GM23338 (cell line): Measurements from ENCODE around the gene HSPA1A. TPM values are rescaled to one million over a fixed set of nuclear protein-coding genes. Genes with fewer than 3 reads are reported as not detected.
"Not testable (repeated sequence)": the region's sequence is repeated elsewhere in the genome, so short reads cannot be mapped to it uniquely, and the experiment has no call there.

Experiments used
- ATAC-seq: fragments of 200-7000 bp; cut with Tn5 transposase; 3 replicates; pipeline ENCODE4 v1.9.1; 2020
- DNase-seq: peaks from one replicate; pipeline ENCODE4 v3.0.0-alpha.2; 2015; ENCODE audit warnings: low spot score
- H2AFZ ChIP-seq: fragments of 200-600 bp; sonication (generic); 2 replicates; pipeline ENCODE4 v1.8.0; 2016; ENCODE audit warnings: antibody characterized with exemption, mild to moderate bottlenecking, moderate library complexity
- H3F3A ChIP-seq: fragments of 200-600 bp; sonication (generic); replicated peaks from 2 replicates; pipeline ENCODE4 v1.8.0; 2017; ENCODE audit warnings: antibody characterized with exemption, mixed run types, low read depth
- H3K27ac ChIP-seq: fragments of 200-600 bp; sonication (generic); 2 replicates; pipeline ENCODE4 v1.6.1; 2016; ENCODE audit warnings: low read depth
- H3K27me3 ChIP-seq: fragments of 200-600 bp; sonication (generic); 2 replicates; pipeline ENCODE4 v1.8.0; 2016; ENCODE audit warnings: mild to moderate bottlenecking, mixed run types, moderate library complexity; ENCODE audit not compliant: insufficient read depth
- H3K36me3 ChIP-seq: fragments of 200-600 bp; sonication (generic); 2 replicates; pipeline ENCODE4 v1.8.0; 2016; ENCODE audit warnings: mild to moderate bottlenecking; ENCODE audit not compliant: insufficient read depth
- H3K4me1 ChIP-seq: fragments of 200-600 bp; sonication (generic); 2 replicates; pipeline ENCODE4 v1.8.0; 2016; ENCODE audit warnings: mild to moderate bottlenecking, moderate library complexity; ENCODE audit not compliant: insufficient read depth
- H3K4me2 ChIP-seq: fragments of 200-600 bp; sonication (generic); 2 replicates; pipeline ENCODE4 v1.7.1; 2017; ENCODE audit warnings: mixed run types
- H3K4me3 ChIP-seq: fragments of 200-600 bp; sonication (generic); 2 replicates; pipeline ENCODE4 v1.6.1; 2016; ENCODE audit warnings: mixed run types
- H3K79me2 ChIP-seq: fragments of 200-600 bp; sonication (generic); replicated peaks from 2 replicates; pipeline ENCODE4 v1.8.0; 2017; ENCODE audit warnings: mild to moderate bottlenecking; ENCODE audit not compliant: insufficient read depth
- H3K9me2 ChIP-seq: fragments of 200-600 bp; sonication (generic); 2 replicates; pipeline ENCODE4 v1.8.0; 2017; ENCODE audit not compliant: insufficient read depth
- H4K20me1 ChIP-seq: fragments of 200-600 bp; sonication (generic); replicated peaks from 2 replicates; pipeline ENCODE4 v1.8.0; 2017; ENCODE audit warnings: mild to moderate bottlenecking; ENCODE audit not compliant: insufficient read depth
- H3K27ac Mint-ChIP-seq: 2 replicates; pipeline ENCODE4 v1.8.0; 2020; ENCODE audit warnings: inconsistent platforms, mild to moderate bottlenecking, moderate library complexity, mixed read lengths
- H3K27me3 Mint-ChIP-seq: 3 replicates; pipeline ENCODE4 v1.8.0; 2022; ENCODE audit warnings: low read depth, mild to moderate bottlenecking, moderate library complexity, mixed read lengths, inconsistent platforms; ENCODE audit not compliant: insufficient read depth, poor library complexity
- H3K36me3 Mint-ChIP-seq: 3 replicates; pipeline ENCODE4 v1.8.0; 2021; ENCODE audit warnings: low read depth, mild to moderate bottlenecking, inconsistent platforms, moderate library complexity, mixed read lengths
- H3K4me1 Mint-ChIP-seq: 3 replicates; pipeline ENCODE4 v1.8.0; 2020; ENCODE audit warnings: mild to moderate bottlenecking, inconsistent platforms, mixed read lengths
- H3K4me3 Mint-ChIP-seq: 3 replicates; pipeline ENCODE4 v1.8.0; 2021; ENCODE audit warnings: moderate library complexity, mild to moderate bottlenecking, inconsistent platforms, mixed read lengths
- H3K9me3 Mint-ChIP-seq: 3 replicates; pipeline ENCODE4 v1.8.0; 2020; ENCODE audit warnings: moderate library complexity, mild to moderate bottlenecking, inconsistent platforms, mixed read lengths
- CREB1 ChIP-seq: fragments of 250-450 bp; sonication (Bioruptor Pico); IDR thresholded peaks from 2 replicates; pipeline ENCODE4 v1.5.0; 2020; ENCODE audit warnings: low read depth, mild to moderate bottlenecking, moderate library complexity
- EZH2phosphoT487 ChIP-seq: fragments of 200-600 bp; sonication (generic); IDR thresholded peaks from one replicate; pipeline ENCODE4 v1.8.1; 2018; ENCODE audit warnings: antibody characterized with exemption; ENCODE audit not compliant: unreplicated experiment
- JUNB ChIP-seq: IDR thresholded peaks from one replicate; pipeline ENCODE4 v1.6.1; 2016; ENCODE audit warnings: antibody characterized with exemption; ENCODE audit not compliant: unreplicated experiment
- NANOG ChIP-seq: IDR thresholded peaks from 2 replicates; pipeline ENCODE4 v1.6.1; 2016; ENCODE audit warnings: antibody characterized with exemption, borderline replicate concordance
- POLR2AphosphoS5 ChIP-seq: IDR thresholded peaks from 2 replicates; pipeline ENCODE4 v1.6.1; 2016; ENCODE audit warnings: antibody characterized with exemption, low read depth
- ZNF114 ChIP-seq: fragments of 250-450 bp; sonication (Bioruptor Pico); IDR thresholded peaks from 2 replicates; pipeline ENCODE4 v1.5.0; 2020; ENCODE audit warnings: mild to moderate bottlenecking, moderate library complexity
- ZNF331 ChIP-seq: fragments of 250-450 bp; sonication (Bioruptor Pico); IDR thresholded peaks from 2 replicates; pipeline ENCODE4 v1.5.0; 2020; ENCODE audit warnings: low read depth, mild to moderate bottlenecking, moderate library complexity
- polyA plus RNA-seq: library from polyadenylated mRNA; unstranded; fragments of >200 nt; fragmentation: Nextera tagmentation; extraction: Ambion mirVana; gene quantifications from 2 replicates; pipeline ENCODE4 v1.2.1, GENCODE V29; 2016
- total RNA-seq: library from RNA; depleted of rRNA; stranded (reverse); fragments of >200 nt; shearing (Covaris generic); gene quantifications from 2 replicates; pipeline ENCODE4 v1.2.3, GENCODE V29; 2014
- TF ChIP-seq, protein P1 (sequence below), 2 experiments: fragments of 200-600 bp in 1 of 2; sonication (generic) in 1 of 2; conservative IDR thresholded peaks; 2 replicates each; pipeline versions ENCODE4 v1.5.1 to v1.6.1; 2016 to 2017; ENCODE audit warnings: antibody characterized with exemption in 2 of 2, low read depth in 2 of 2, mild to moderate bottlenecking in 2 of 2, moderate library complexity in 1 of 2

Gene HSPA1A
- total and polyA plus RNA-seq, 2 experiments from 2014 or later: 36.1 to 57.1 TPM

DNA sequence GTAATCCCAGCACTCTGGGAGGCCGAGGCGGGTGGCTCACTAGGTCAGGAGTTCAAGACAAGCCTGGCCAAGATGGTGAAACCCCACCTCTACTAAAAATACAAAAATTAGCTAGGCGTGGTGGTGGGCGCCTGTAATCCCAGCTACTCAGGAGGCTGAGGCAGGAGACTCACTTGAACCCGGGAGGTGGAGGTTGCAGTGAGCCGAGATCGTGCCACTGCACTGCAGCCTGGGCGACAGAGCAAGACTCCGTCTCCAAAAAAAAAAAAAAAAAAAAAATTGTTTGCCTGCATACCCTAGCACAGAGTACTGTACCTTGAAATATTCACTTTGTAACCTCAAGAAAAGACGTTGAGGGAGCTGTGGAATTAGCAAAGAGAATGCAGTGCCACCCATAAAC is 5.1 kb downstream of the HSPA1A start:
- H4K20me1 ChIP-seq, H3K27ac ChIP-seq, H3K36me3 Mint-ChIP-seq, H3K27ac Mint-ChIP-seq, H3K9me2 ChIP-seq, H3K9me3 Mint-ChIP-seq, H2AFZ ChIP-seq, DNase-seq, H3K27me3 ChIP-seq, ATAC-seq, H3K36me3 ChIP-seq, H3K4me3 ChIP-seq: not testable (repeated sequence)
- Histone ChIP-seq H3F3A (peaks cover 13% of the 10 kb centered on the region), H3K79me2 (peaks cover 19% of the 10 kb centered on the region), H3K4me2 (peak overlapping the region; percentile 88; the same call in 1 of the 2 replicates), H3K4me1 (peaks cover 52% of the 10 kb centered on the region)
- peaks cover 21% of the 10 kb centered on the region for H3K27me3 Mint-ChIP-seq
- peaks cover 42% of the 10 kb centered on the region for H3K4me1 Mint-ChIP-seq
- H3K4me3 Mint-ChIP-seq: peak overlapping the region; percentile 84; the same call in 1 of the 3 replicates

DNA sequence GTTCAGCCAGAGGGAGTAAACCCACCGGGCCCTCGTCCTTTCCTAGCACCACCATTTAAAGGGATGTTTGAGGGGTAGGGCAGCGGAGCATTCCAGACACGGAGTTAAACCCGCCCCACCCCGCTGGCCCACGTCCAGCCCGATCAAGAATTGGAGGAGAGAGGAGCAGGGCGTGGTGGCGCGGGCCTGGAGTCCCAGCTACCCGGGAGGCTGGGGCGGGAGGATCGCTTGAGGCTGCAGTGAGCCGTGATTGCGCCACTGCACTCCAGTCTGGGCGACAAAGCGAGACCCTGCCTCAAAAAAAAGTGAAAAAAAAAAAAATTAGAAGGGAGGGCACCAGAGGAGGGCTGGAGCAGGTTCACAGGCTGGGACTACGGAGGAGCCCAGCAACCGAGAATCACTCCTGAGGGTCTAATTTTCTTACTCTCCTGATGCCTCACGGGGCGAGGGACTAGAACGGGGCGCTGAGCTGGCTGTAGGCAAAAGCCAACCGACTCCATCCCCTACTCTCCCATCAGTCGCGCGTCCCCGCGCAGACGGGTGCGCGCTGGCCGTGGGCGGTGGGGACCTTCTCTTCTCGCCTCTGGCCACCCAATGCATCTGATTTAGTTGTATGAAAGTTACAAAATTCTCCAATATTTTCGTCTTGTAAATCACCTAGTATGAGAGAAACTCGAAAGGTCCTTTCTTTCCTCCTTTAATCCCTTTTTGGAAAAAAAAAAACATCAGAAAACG is 6.1 kb downstream of the HSPA1A start:
- peaks cover 9% of the 10 kb centered on the region; the same call in 1 of the 2 replicates for H4K20me1 ChIP-seq
- H3K27me3 Mint-ChIP-seq: peaks cover 21% of the 10 kb centered on the region
- peaks cover 6% of the 10 kb centered on the region; the same call in 1 of the 3 replicates for H3K9me3 Mint-ChIP-seq
- H3K36me3 ChIP-seq: no peaks in the 10 kb centered on the region
- H2AFZ ChIP-seq: peak overlapping the region; percentile 92; the same call in 1 of the 2 replicates
- ATAC-seq (peak; percentile 78), DNase-seq (peak; percentile 68)
- peak overlapping the region; percentile 70 for H3K4me3 ChIP-seq
- H3K36me3 Mint-ChIP-seq: peaks cover 5% of the 10 kb centered on the region; the same call in 1 of the 3 replicates
- TF ChIP-seq CREB1 (CRISPR knock-in tag) (no peak), EZH2phosphoT487 (no peak), NANOG (no peak), JUNB (no peak), POLR2AphosphoS5 (peak; percentile 61; the same call in 1 of the 2 replicates)
- peak overlapping the region; percentile 88 for H3K27ac ChIP-seq
- H3K9me2 ChIP-seq: no peaks in the 10 kb centered on the region
- H3K79me2 ChIP-seq: peaks cover 19% of the 10 kb centered on the region
- H3K4me1 Mint-ChIP-seq: peaks cover 49% of the 10 kb centered on the region
- no peaks in the 10 kb centered on the region for H3K27me3 ChIP-seq
- H3K4me2 ChIP-seq: peak overlapping the region; percentile 88
- H3F3A ChIP-seq: peaks cover 20% of the 10 kb centered on the region
- peak overlapping the region; percentile 84 for H3K4me3 Mint-ChIP-seq
- H3K4me1 ChIP-seq: peaks cover 63% of the 10 kb centered on the region
- H3K27ac Mint-ChIP-seq: peak overlapping the region; percentile 98

GRCh38 chr6:31822036-31822821 is 6.9 kb downstream of the HSPA1A start:
- Histone ChIP-seq H3K9me2 (no peaks in the 10 kb centered on the region), H3K79me2 (peaks cover 19% of the 10 kb centered on the region), H3K27ac (peak overlapping the region; percentile 89), H3K4me1 (peaks cover 65% of the 10 kb centered on the region), H3F3A (peaks cover 21% of the 10 kb centered on the region), H3K36me3 (no peaks in the 10 kb centered on the region), H3K4me2 (peak overlapping the region; percentile 88), H4K20me1 (peaks cover 9% of the 10 kb centered on the region; the same call in 1 of the 2 replicates), H2AFZ (peak overlapping the region; percentile 92; the same call in 1 of the 2 replicates), H3K27me3 (no peaks in the 10 kb centered on the region), H3K4me3 (peak overlapping the region; percentile 70)
- H3K27ac Mint-ChIP-seq: peak overlapping the region; percentile 98
- H3K9me3 Mint-ChIP-seq: peaks cover 6% of the 10 kb centered on the region; the same call in 1 of the 3 replicates
- ATAC-seq: peak; percentile 16
- TF ChIP-seq ZNF114 (CRISPR knock-in tag) (no peak), ZNF331 (CRISPR knock-in tag) (no peak), POLR2AphosphoS5 (peak; percentile 54)
- TF ChIP-seq, protein P1, sequence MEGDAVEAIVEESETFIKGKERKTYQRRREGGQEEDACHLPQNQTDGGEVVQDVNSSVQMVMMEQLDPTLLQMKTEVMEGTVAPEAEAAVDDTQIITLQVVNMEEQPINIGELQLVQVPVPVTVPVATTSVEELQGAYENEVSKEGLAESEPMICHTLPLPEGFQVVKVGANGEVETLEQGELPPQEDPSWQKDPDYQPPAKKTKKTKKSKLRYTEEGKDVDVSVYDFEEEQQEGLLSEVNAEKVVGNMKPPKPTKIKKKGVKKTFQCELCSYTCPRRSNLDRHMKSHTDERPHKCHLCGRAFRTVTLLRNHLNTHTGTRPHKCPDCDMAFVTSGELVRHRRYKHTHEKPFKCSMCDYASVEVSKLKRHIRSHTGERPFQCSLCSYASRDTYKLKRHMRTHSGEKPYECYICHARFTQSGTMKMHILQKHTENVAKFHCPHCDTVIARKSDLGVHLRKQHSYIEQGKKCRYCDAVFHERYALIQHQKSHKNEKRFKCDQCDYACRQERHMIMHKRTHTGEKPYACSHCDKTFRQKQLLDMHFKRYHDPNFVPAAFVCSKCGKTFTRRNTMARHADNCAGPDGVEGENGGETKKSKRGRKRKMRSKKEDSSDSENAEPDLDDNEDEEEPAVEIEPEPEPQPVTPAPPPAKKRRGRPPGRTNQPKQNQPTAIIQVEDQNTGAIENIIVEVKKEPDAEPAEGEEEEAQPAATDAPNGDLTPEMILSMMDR (conservative IDR thresholded peaks at IDR 0.05; ENCODE audit: low read depth in 2 of 2): no peak
- peak overlapping the region; percentile 84 for H3K4me3 Mint-ChIP-seq
- H3K4me1 Mint-ChIP-seq: peaks cover 54% of the 10 kb centered on the region
- peaks cover 21% of the 10 kb centered on the region for H3K27me3 Mint-ChIP-seq
- peaks cover 5% of the 10 kb centered on the region; the same call in 1 of the 3 replicates for H3K36me3 Mint-ChIP-seq
- peak; percentile 82 for DNase-seq
